Cardiac septum (tissue), 1 donor: Measurements from ENCODE around the gene RPL13A. TPM values are rescaled to one million over a fixed set of nuclear protein-coding genes. Genes with fewer than 3 reads are reported as not detected.

ENCODE experiments used
- DNase-seq: peaks from one replicate; pipeline ENCODE4 v3.0.0-alpha.2; 2020; ENCODE audit warnings: low spot score
- intact Hi-C: fragments of 100-400 bp; cut with DNase I; formaldehyde crosslinking; loops from one replicate; pipeline ENCODE4 v1.14.0; 2022
- total RNA-seq: library from RNA; stranded (reverse); fragmentation: NEBNext Ultra II Directional; extraction: Animal tissue kit (Norgen Biotek cat#: 25700); gene quantifications from one replicate; pipeline ENCODE4 v1.2.1, GENCODE V29; 2021
- donor health status: DM: no; HTN: no; CAD: no.

Gene RPL13A
- total RNA-seq, 1 donor from 2014 or later = 1,030 TPM

DNA sequence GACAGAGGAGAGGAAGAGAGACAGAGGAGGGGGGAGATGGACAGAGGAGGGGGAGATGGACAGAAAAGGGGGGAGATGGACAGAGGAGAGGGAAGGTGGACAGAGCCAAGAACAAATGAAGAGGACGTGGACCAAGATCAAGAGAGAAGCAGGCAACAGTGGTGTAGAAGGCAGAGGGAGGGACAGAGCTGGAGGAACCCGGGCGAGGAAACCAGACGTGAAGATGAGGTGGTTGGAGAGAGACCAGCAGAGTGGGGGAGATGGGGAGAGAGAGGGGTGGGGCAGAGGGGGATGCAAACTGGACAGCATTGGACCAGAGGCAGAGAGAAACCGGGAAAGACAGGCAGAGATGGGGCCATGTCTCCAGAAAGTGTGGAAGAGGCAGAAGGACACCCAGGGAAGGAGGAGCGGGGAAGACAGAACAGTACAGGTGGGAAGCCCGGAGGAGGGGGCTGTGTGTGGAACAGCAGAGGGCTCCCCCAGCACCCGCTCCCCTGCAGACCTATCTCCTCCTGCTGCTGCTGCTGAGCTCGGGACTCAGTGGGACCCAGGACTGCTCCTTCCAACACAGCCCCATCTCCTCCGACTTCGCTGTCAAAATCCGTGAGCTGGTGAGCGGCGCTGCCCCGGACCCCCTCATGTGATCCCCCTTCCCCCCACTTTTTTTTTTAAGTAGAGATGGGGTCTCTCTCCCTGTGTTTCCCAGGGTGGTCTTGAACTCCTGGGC lies 12.1 kb upstream of the RPL13A start:
- no peak for DNase-seq
- intact Hi-C loops = no loop called here

GRCh38 chr19:49475995-49476880 lies 11.2 kb upstream of the RPL13A start:
- intact Hi-C loops = no loop called here
- no peak for DNase-seq

GRCh38 chr19:49479975-49480628 lies 7.3 kb upstream of the RPL13A start:
- DNase-seq = no peak

GRCh38 chr19:49481020-49481683 lies 6.3 kb upstream of the RPL13A start:
- intact Hi-C loops = no loop called here
- no peak for DNase-seq

More at GRCh38 chr19:49479975-49480628, 7.3 kb upstream of the RPL13A start:
- intact Hi-C loops = no loop called here

GRCh38 chr19:49486232-49486631 lies 1.2 kb upstream of the RPL13A start:
- intact Hi-C loops = loop anchor here (5.0 kb wide), 1 partner anchor 34 kb away; the partner anchor contains the start of genes ALDH16A1 and PIH1D1
- no peak for DNase-seq

- intact Hi-C loops = loop anchor here (1.0 to 5.0 kb wide), 2 partner anchors 10 to 34 kb away; partner anchors contain the start of genes ALDH16A1, PIH1D1 and RPS11
- DNase-seq = no peak
Observed at GRCh38 chr19:49486710-49487276, 615 bp upstream of the RPL13A start.

DNA sequence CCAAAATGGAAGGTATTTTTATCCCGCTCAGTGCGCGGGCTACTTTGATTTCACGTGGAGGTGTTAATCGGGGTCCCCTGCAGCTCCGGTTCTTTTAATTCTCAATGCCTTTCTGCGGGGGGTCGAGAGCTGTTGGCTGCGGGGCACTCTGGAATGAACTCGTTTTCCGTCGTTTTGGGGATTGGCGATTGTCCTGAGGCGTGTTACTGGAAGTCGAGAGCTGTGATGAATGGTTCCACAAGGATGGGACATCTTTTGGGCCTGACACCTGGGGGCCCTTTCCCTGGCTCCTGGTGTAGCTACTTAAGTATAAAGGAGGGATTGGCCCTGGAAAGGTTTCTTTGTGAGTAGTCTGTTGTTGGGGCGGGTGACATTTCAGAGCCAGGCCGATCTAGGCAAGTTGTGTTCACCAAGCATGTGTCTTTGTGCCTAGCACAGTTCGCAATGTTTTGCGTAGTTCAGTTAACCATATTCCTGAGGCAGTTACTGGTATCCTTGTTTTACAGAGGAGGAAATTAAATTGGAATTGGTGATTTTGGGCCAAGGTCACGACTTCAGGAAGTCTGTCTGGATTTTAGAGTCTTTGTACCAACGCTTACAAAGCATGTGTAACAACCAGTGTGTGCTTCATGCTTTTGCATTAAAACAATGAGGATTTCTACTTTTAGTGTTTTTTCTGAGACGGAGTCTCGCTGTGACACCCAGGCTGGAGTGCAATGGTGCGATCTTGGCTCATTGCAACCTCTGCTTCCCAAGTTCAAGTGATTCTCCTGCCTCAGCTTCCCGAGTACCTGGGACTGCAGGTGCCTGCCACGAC lies 846 bp downstream of the RPL13A start:
- intact Hi-C loops = loop anchor here (5.0 kb wide), 1 partner anchor 36 kb away; the partner anchor contains the start of genes ALDH16A1 and PIH1D1
- DNase-seq = no peak

GRCh38 chr19:49488863-49489537 lies 1.6 kb downstream of the RPL13A start:
- no peak for DNase-seq
- intact Hi-C loops = loop anchor here (5.0 kb wide), 1 partner anchor 37 kb away; the partner anchor contains the start of genes ALDH16A1 and PIH1D1

DNA sequence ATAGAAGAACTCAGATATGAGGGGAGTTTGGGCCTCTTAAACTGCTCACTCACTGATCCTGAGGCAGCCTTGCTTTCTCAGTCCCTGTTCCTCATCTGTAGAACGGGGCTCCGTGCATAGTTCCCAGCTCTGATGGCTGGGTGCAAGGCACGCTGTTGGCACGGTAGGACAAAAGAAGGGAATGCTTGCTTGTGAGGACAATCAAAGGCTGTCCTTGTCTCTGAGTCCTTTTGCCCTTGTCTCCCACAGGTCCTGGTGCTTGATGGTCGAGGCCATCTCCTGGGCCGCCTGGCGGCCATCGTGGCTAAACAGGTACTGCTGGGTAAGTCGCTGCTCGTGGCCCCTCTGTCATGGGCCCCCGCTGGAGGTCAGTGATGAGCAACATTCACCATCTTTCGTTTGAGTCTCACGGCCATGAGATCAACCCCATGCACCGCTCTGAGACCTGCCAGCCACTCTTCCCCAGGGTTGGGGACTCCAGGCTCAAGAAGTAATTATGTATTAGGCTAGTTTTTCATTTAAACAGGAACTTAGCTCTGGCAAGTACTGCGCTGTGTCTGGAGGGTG lies 2.3 kb downstream of the RPL13A start:
- intact Hi-C loops = loop anchor here (5.0 to 10.0 kb wide), 2 partner anchors 37 to 385 kb away; partner anchors contain the start of genes AKT1S1, ALDH16A1, PIH1D1 and TBC1D17
- no peak for DNase-seq

GRCh38 chr19:49490287-49491029 lies 3.0 kb downstream of the RPL13A start:
- intact Hi-C loops = loop anchor here (10.0 kb wide), 1 partner anchor 384 kb away; the partner anchor contains the start of genes AKT1S1 and TBC1D17
- no peak for DNase-seq

DNA sequence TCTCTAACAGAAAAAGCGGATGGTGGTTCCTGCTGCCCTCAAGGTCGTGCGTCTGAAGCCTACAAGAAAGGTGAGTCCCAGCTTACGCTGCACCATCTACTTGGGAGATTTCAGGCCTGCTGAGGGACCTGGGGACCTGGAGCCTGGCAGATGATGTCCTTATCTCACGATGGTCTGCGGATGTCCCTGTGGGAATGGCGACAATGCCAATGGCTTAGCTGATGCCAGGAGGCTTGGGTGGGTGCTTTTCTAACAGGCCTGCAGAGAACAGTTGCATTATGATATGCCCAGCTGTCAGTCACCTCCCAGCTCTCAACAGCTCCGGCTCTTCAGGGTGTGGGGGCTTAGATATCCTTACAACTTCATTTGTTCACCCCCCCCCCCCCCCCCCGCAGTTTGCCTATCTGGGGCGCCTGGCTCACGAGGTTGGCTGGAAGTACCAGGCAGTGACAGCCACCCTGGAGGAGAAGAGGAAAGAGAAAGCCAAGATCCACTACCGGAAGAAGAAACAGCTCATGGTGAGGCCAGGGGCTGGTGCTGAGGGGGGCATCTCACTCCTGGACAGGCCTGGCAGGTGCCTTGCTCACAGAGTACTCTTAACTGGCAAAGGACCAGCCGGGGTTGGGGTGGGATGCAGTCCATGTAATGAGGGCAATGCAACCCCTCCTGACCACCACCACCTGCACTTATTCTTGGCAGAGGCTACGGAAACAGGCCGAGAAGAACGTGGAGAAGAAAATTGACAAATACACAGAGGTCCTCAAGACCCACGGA lies 3.8 kb downstream of the RPL13A start:
- no peak for DNase-seq
- intact Hi-C loops = loop anchor here (10.0 kb wide), 1 partner anchor 384 kb away; the partner anchor contains the start of genes AKT1S1 and TBC1D17

GRCh38 chr19:49491804-49492572 lies 4.6 kb downstream of the RPL13A start:
- intact Hi-C loops = loop anchor here (10.0 kb wide), 1 partner anchor 383 kb away; the partner anchor contains the start of genes AKT1S1 and TBC1D17
- DNase-seq = no peak

DNA sequence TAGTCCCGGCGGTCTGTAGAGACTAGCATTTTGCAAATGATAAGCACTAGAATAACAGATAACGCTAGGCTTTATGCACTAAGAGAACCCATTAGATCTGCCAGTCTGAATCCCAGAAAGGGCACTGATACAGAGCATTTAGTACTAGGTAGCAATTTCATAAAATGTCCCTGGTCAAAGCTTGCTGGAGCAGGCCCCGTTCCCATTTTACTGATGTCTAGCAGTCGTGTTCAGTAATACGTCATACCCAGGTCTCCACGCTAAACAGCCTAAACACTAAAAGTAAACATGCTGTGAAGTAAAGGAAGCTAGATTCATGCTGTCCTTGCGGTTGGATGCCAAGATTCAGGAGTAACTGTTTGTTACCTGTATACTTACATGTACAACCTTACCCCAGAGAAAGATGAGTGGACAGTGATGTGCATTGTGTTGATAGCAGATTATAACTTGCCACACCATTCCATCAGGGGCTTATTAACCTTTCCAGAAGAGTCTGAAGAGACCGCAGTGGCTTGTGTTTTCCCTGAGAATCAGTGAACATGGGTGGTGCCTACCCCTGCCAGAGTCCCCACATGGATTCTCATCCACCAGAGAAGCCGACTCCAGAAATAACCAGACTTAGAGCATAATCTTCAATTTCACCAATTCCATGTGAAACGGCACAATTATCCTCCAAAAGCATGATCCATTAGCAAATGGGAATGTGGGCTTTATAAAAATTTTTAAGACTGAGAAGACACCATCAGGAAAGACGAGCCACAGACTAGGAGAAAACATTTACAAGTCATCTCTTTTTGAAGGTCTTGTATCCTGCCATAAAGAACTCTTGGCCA lies 5.4 kb downstream of the RPL13A start:
- no peak for DNase-seq
- intact Hi-C loops = loop anchor here (10.0 kb wide), 1 partner anchor 382 kb away; the partner anchor contains the start of genes AKT1S1 and TBC1D17

- intact Hi-C loops = loop anchor here (1.0 to 10.0 kb wide), 3 partner anchors 9 to 378 kb away; partner anchors contain the start of genes AKT1S1, PRMT1, RPL13A and TBC1D17
- DNase-seq = no peak
Observed at GRCh38 chr19:49496574-49497008, 9.2 kb downstream of the RPL13A start.
